Panc1 (cell line): ENCODE measurements around the gene PITPNB. TPM values are rescaled to one million over a fixed set of nuclear protein-coding genes. Genes with fewer than 3 reads are reported as not detected.

ENCODE experiments used
- ATAC-seq: fragments of 200-7000 bp; cut with Tn5 transposase; 2 replicates; pipeline ENCODE4 v1.9.1; 2020; ENCODE audit warnings: mild to moderate bottlenecking, moderate library complexity
- BruUV-seq: library from RNA; stranded (reverse); fragments of 400-500 nt; replicated peaks from 2 replicates; lab custom pipeline; 2021; lab: Mats Ljungman, UMichigan
- CTCF ChIA-PET: fragments of 300-600 bp; sonication (Branson Sonifier 250); formaldehyde crosslinking; loops from one replicate; lab custom pipeline; 2022; ENCODE audit warnings: antibody characterized with exemption; lab: Charles Lee
- POLR2A ChIA-PET: fragments of 300-600 bp; sonication (Branson Sonifier 250); formaldehyde crosslinking; loops from one replicate; lab custom pipeline; 2022; ENCODE audit warnings: antibody characterized with exemption; lab: Charles Lee
- DNase-seq: peaks from one replicate; pipeline ENCODE4 v3.0.0-alpha.2; 2010; ENCODE audit warnings: low read depth, low spot score
- H3K27ac ChIP-seq: 2 replicates; pipeline ENCODE4 v1.5.1; 2011; ENCODE audit warnings: mild to moderate bottlenecking, low read length, inconsistent platforms
- H3K27me3 ChIP-seq: fragments of 200-500 bp; sonication (Bioruptor generic); 2 replicates; pipeline ENCODE4 v1.6.0; 2014; ENCODE audit warnings: low read length, inconsistent platforms; ENCODE audit not compliant: control insufficient read depth, insufficient read depth
- H3K36me3 ChIP-seq: fragments of 200-500 bp; sonication (Bioruptor generic); 2 replicates; pipeline ENCODE4 v1.5.1; 2014; ENCODE audit warnings: inconsistent platforms, mild to moderate bottlenecking, low read length, moderate library complexity; ENCODE audit not compliant: control insufficient read depth, insufficient read depth
- H3K4me1 ChIP-seq: 2 replicates; pipeline ENCODE4 v1.5.1; 2011; ENCODE audit warnings: inconsistent platforms, mild to moderate bottlenecking, low read length, moderate library complexity; ENCODE audit not compliant: control insufficient read depth, insufficient read depth
- H3K4me3 ChIP-seq, 2 experiments: 2 replicates each; pipeline ENCODE4 v1.5.1; 2011 to 2012; ENCODE audit warnings: low read depth in 2 of 2, low read length in 2 of 2, mild to moderate bottlenecking in 2 of 2, inconsistent platforms in 1 of 2, moderate library complexity in 1 of 2
- H3K9me3 ChIP-seq: fragments of 200-500 bp; sonication (Bioruptor generic); 2 replicates; pipeline ENCODE4 v1.5.1; 2014; ENCODE audit warnings: low read depth, mild to moderate bottlenecking, inconsistent platforms, low read length, moderate library complexity; ENCODE audit not compliant: control insufficient read depth, insufficient read depth
- CTCF ChIP-seq: fragments of 450-650 bp; IDR thresholded peaks from 2 replicates; pipeline ENCODE4 v1.5.1; 2017; ENCODE audit warnings: mild to moderate bottlenecking
- POLR2AphosphoS5 ChIP-seq: IDR thresholded peaks from 2 replicates; pipeline ENCODE4 v1.6.1; 2012; ENCODE audit warnings: mild to moderate bottlenecking, low read depth, low read length, moderate library complexity
- REST ChIP-seq, 2 experiments: IDR thresholded peaks; 2 replicates each; pipeline ENCODE4 v1.6.1; 2011 to 2012; ENCODE audit warnings: low read depth in 2 of 2, control low read depth in 1 of 2, low read length in 1 of 2, mild to moderate bottlenecking in 1 of 2, moderate library complexity in 1 of 2; ENCODE audit not compliant: insufficient read depth in 1 of 2
- SIN3A ChIP-seq: IDR thresholded peaks from 2 replicates; pipeline ENCODE4 v1.6.1; 2012; ENCODE audit warnings: low read depth, mild to moderate bottlenecking, low read length, moderate library complexity, borderline replicate concordance; ENCODE audit not compliant: insufficient read depth
- TCF7L2 ChIP-seq: IDR thresholded peaks from 2 replicates; pipeline ENCODE4 v1.6.1; 2011; ENCODE audit warnings: mild to moderate bottlenecking, low read depth, low read length, inconsistent platforms
- in situ Hi-C: cut with HindIII; loops from 2 replicates; pipeline ENCODE4 v1.10.0; 2016; ENCODE audit warnings: low sequenced_read_pairs, low pct_unique_long_range_greater_than_20kb
- intact Hi-C: fragments of 100-400 bp; cut with micrococcal nuclease; formaldehyde crosslinking; loops from one replicate; pipeline ENCODE4 v1.10.0; 2022; ENCODE audit not compliant: unreplicated experiment
- total RNA-seq: library from RNA; stranded (reverse); gene quantifications from one replicate; pipeline ENCODE4 v1.2.1, GENCODE V29; 2021; ENCODE audit not compliant: unreplicated experiment

Gene PITPNB
- total RNA-seq, 1 experiment from 2014 or later, result 67.0 TPM

- intact Hi-C loops (no loop called here), in situ Hi-C loops (no loop called here)
- ATAC-seq, result no peak
- no peak overlapping the region for H3K4me3 ChIP-seq
- no peaks in the 10 kb centered on the region for H3K27me3 ChIP-seq
- H3K9me3 ChIP-seq, result no peaks in the 10 kb centered on the region
- CTCF ChIA-PET, result no interaction called here
- peaks cover 4% of the 10 kb centered on the region for H3K4me1 ChIP-seq
- peaks cover under 1% of the 10 kb centered on the region; the same call in 1 of the 2 replicates for H3K36me3 ChIP-seq
- POLR2A ChIA-PET, result no interaction called here
- no TSS peak for BruUV-seq
- H3K27ac ChIP-seq, result no peak overlapping the region
- no peak for TF ChIP-seq SIN3A
- TF ChIP-seq CTCF, result no peak
- no peak for DNase-seq
Observed at GRCh38 chr22:27867085-27867952, 51.7 kb downstream of the PITPNB start.

- peaks cover 4% of the 10 kb centered on the region for H3K4me1 ChIP-seq
- H3K27me3 ChIP-seq, result no peaks in the 10 kb centered on the region
- ATAC-seq (no peak), DNase-seq (no peak)
- no peaks in the 10 kb centered on the region; the same call in 1 of the 2 replicates for H3K36me3 ChIP-seq
- intact Hi-C loops (no loop called here), in situ Hi-C loops (no loop called here)
- ChIA-PET CTCF (no interaction called here), POLR2A (no interaction called here)
- H3K4me3 ChIP-seq, result no peak overlapping the region
- no peak for TF ChIP-seq SIN3A
- TF ChIP-seq TCF7L2, result no peak
- TF ChIP-seq POLR2AphosphoS5, result no peak
- TF ChIP-seq CTCF, result no peak
- TF ChIP-seq REST (IDR thresholded peaks at IDR 0.05; ENCODE audit: insufficient read depth in 1 of 2, low read depth in 2 of 2, low read length in 1 of 2), result no peak
- no peak overlapping the region for H3K27ac ChIP-seq
- H3K9me3 ChIP-seq, result no peaks in the 10 kb centered on the region
- no TSS peak for BruUV-seq
Observed at GRCh38 chr22:27866135-27867084, 52.6 kb downstream of the PITPNB start.
